ENCODE measurements around the gene PLAAT5.
"Not testable (repeated sequence)": the region's sequence is repeated elsewhere in the genome, so short reads cannot be mapped to it uniquely, and the experiment has no call there.

Gene PLAAT5

GRCh38 chr11:63476618-63477017, 14.3 kb downstream of the PLAAT5 start:
- no peak overlapping the region for H3K4me3 Mint-ChIP-seq
- ATAC-seq, result no peak
- H3K36me3 Mint-ChIP-seq, result no peaks in the 10 kb centered on the region
- no peak for DNase-seq (ENCODE audit: low spot score in 2 of 2)
- H3K4me1 Mint-ChIP-seq, result no peaks in the 10 kb centered on the region
- H3K27ac Mint-ChIP-seq, result no peak overlapping the region
- no peaks in the 10 kb centered on the region for H3K9me3 Mint-ChIP-seq

GRCh38 chr11:63472372-63472771, 18.6 kb downstream of the PLAAT5 start:
- no peak for DNase-seq (ENCODE audit: low spot score in 2 of 2)
- Mint-ChIP-seq H3K9me3 (peaks cover 3% of the 10 kb centered on the region), H3K4me1 (no peaks in the 10 kb centered on the region), H3K27ac (no peak overlapping the region), H3K4me3 (no peak overlapping the region), H3K36me3 (no peaks in the 10 kb centered on the region)
- no peak for ATAC-seq

- no peak overlapping the region for H3K4me3 Mint-ChIP-seq
- H3K9me3 Mint-ChIP-seq, result peaks cover 3% of the 10 kb centered on the region
- no peak overlapping the region for H3K27ac Mint-ChIP-seq
- no peaks in the 10 kb centered on the region for H3K4me1 Mint-ChIP-seq
- DNase-seq (ENCODE audit: low spot score in 2 of 2) (no peak), ATAC-seq (no peak)
- no peaks in the 10 kb centered on the region for H3K36me3 Mint-ChIP-seq
Observed at GRCh38 chr11:63470311-63470710, 20.7 kb downstream of the PLAAT5 start.

GRCh38 chr11:63462137-63462536, 28.8 kb downstream of the PLAAT5 start:
- Mint-ChIP-seq H3K4me3 (no peak overlapping the region), H3K27ac (no peak overlapping the region), H3K36me3 (no peaks in the 10 kb centered on the region), H3K9me3 (no peaks in the 10 kb centered on the region), H3K4me1 (no peaks in the 10 kb centered on the region)
- ATAC-seq (no peak), DNase-seq (ENCODE audit: low spot score in 2 of 2) (no peak)

GRCh38 chr11:63459586-63459985, 31.4 kb downstream of the PLAAT5 start:
- H3K27ac Mint-ChIP-seq, result no peak overlapping the region
- H3K36me3 Mint-ChIP-seq, result no peaks in the 10 kb centered on the region
- no peaks in the 10 kb centered on the region for H3K9me3 Mint-ChIP-seq
- ATAC-seq (no peak), DNase-seq (ENCODE audit: low spot score in 2 of 2) (no peak)
- no peaks in the 10 kb centered on the region for H3K4me1 Mint-ChIP-seq
- no peak overlapping the region for H3K4me3 Mint-ChIP-seq

GRCh38 chr11:63448646-63449045, 42.3 kb downstream of the PLAAT5 start:
- Mint-ChIP-seq H3K36me3 (no peaks in the 10 kb centered on the region), H3K4me3 (no peak overlapping the region), H3K4me1 (peaks cover 28% of the 10 kb centered on the region), H3K9me3 (no peaks in the 10 kb centered on the region), H3K27ac (no peak overlapping the region)
- no peak for DNase-seq (ENCODE audit: low spot score in 2 of 2)
- ATAC-seq, result no peak

GRCh38 chr11:63445720-63446119, 45.2 kb downstream of the PLAAT5 start:
- H3K4me3 Mint-ChIP-seq, result no peak overlapping the region
- peak overlapping the region; percentile 23 for H3K27ac Mint-ChIP-seq
- DNase-seq (ENCODE audit: low spot score in 2 of 2) (peak in 1 of 2 donors; percentile 50), ATAC-seq (peak; percentile 82)
- H3K36me3 Mint-ChIP-seq, result no peaks in the 10 kb centered on the region
- H3K4me1 Mint-ChIP-seq, result peaks cover 33% of the 10 kb centered on the region
- no peaks in the 10 kb centered on the region for H3K9me3 Mint-ChIP-seq

- Mint-ChIP-seq H3K4me3 (no peak overlapping the region), H3K27ac (no peak overlapping the region), H3K4me1 (peaks cover 33% of the 10 kb centered on the region)
Observed at GRCh38 chr11:63445118-63445517, 45.8 kb downstream of the PLAAT5 start.

GRCh38 chr11:63444160-63444559, 46.8 kb downstream of the PLAAT5 start:
- Mint-ChIP-seq H3K4me1 (peaks cover 33% of the 10 kb centered on the region), H3K4me3 (no peak overlapping the region), H3K27ac (no peak overlapping the region), H3K9me3 (no peaks in the 10 kb centered on the region), H3K36me3 (no peaks in the 10 kb centered on the region)
- DNase-seq (ENCODE audit: low spot score in 2 of 2) (no peak), ATAC-seq (peak; percentile 45)

More at GRCh38 chr11:63445118-63445517, 45.8 kb downstream of the PLAAT5 start:
- DNase-seq (ENCODE audit: low spot score in 2 of 2) (no peak), ATAC-seq (no peak)
- H3K36me3 Mint-ChIP-seq, result no peaks in the 10 kb centered on the region
- H3K9me3 Mint-ChIP-seq, result no peaks in the 10 kb centered on the region

- no peak overlapping the region for H3K4me3 Mint-ChIP-seq
- ATAC-seq, result peak; percentile 90
- H3K27ac Mint-ChIP-seq, result no peak overlapping the region
- DNase-seq (ENCODE audit: low spot score in 2 of 2), result no peak
- peaks cover 32% of the 10 kb centered on the region for H3K4me1 Mint-ChIP-seq
- H3K9me3 Mint-ChIP-seq, result no peaks in the 10 kb centered on the region
- no peaks in the 10 kb centered on the region for H3K36me3 Mint-ChIP-seq
Observed at GRCh38 chr11:63443714-63444113, 47.3 kb downstream of the PLAAT5 start.

GRCh38 chr11:63435831-63436230, 55.1 kb downstream of the PLAAT5 start:
- not testable (repeated sequence) for H3K9me3 Mint-ChIP-seq; H3K27ac Mint-ChIP-seq; DNase-seq (ENCODE audit: low spot score in 2 of 2); H3K4me3 Mint-ChIP-seq; ATAC-seq; H3K36me3 Mint-ChIP-seq; H3K4me1 Mint-ChIP-seq

GRCh38 chr11:63435351-63435750, 55.6 kb downstream of the PLAAT5 start:
- H3K27ac Mint-ChIP-seq; H3K36me3 Mint-ChIP-seq; H3K4me1 Mint-ChIP-seq; DNase-seq (ENCODE audit: low spot score in 2 of 2); H3K9me3 Mint-ChIP-seq; ATAC-seq; H3K4me3 Mint-ChIP-seq: not testable (repeated sequence)

- not testable (repeated sequence) for ATAC-seq; H3K4me1 Mint-ChIP-seq; H3K9me3 Mint-ChIP-seq; DNase-seq (ENCODE audit: low spot score in 2 of 2); H3K27ac Mint-ChIP-seq; H3K36me3 Mint-ChIP-seq; H3K4me3 Mint-ChIP-seq
Observed at GRCh38 chr11:63430731-63431130, 60.2 kb downstream of the PLAAT5 start.

- no peaks in the 10 kb centered on the region for H3K9me3 Mint-ChIP-seq
- DNase-seq (ENCODE audit: low spot score in 2 of 2), result no peak
- H3K4me1 Mint-ChIP-seq, result no peaks in the 10 kb centered on the region
- H3K36me3 Mint-ChIP-seq, result no peaks in the 10 kb centered on the region
- no peak overlapping the region for H3K4me3 Mint-ChIP-seq
- no peak for ATAC-seq
- H3K27ac Mint-ChIP-seq, result no peak overlapping the region
Observed at GRCh38 chr11:63427971-63428508, 62.9 kb downstream of the PLAAT5 start.

- Mint-ChIP-seq H3K9me3 (no peaks in the 10 kb centered on the region), H3K4me3 (no peak overlapping the region), H3K4me1 (peaks cover 16% of the 10 kb centered on the region), H3K27ac (no peak overlapping the region), H3K36me3 (no peaks in the 10 kb centered on the region)
- DNase-seq (ENCODE audit: low spot score in 2 of 2) (no peak), ATAC-seq (no peak)
Observed at GRCh38 chr11:63417174-63417852, 73.7 kb downstream of the PLAAT5 start.
